Thyroid gland (tissue), 4 donors: ENCODE measurements around the gene TBC1D22A. TPM values are rescaled to one million over a fixed set of nuclear protein-coding genes. Genes with fewer than 3 reads are reported as not detected.

Experiments
- DNase-seq, 2 donors: peaks; one replicate each; pipeline ENCODE4 v3.0.0-alpha.2; 2019
- H3K27ac ChIP-seq, 3 donors: fragments of 200-600 bp; sonication (generic); 1 replicate in 2 of 3; 2 replicates in 1 of 3; pipeline ENCODE4 v1.5.1; 2016 to 2019; ENCODE audit warnings: mild to moderate bottlenecking in 1 of 3, moderate library complexity in 1 of 3
- H3K27me3 ChIP-seq: fragments of 200-600 bp; sonication (generic); one replicate; pipeline ENCODE4 v1.5.1; 2019
- H3K36me3 ChIP-seq, 2 donors: fragments of 200-600 bp; sonication (generic); one replicate each; pipeline ENCODE4 v1.5.1; 2016 to 2019
- H3K4me1 ChIP-seq, 2 donors: fragments of 200-600 bp; sonication (generic); one replicate each; pipeline ENCODE4 v1.5.1; 2017 to 2019
- H3K4me3 ChIP-seq, 3 donors: fragments of 200-600 bp; sonication (generic); replicated peaks in 1 of 3; 1 replicate in 2 of 3; 2 replicates in 1 of 3; pipeline ENCODE4 v1.5.1; 2016; ENCODE audit warnings: mild to moderate bottlenecking in 1 of 3
- H3K9me3 ChIP-seq: fragments of 200-600 bp; sonication (generic); one replicate; pipeline ENCODE4 v1.5.1; 2017
- CTCF ChIP-seq, 6 experiments: fragments of 200-600 bp in 3 of 6; fragments of 450-650 bp in 3 of 6; sonication (generic) in 3 of 6; IDR thresholded peaks; one replicate each; pipeline ENCODE4 v1.5.1; 2016 to 2019; ENCODE audit warnings: antibody characterized with exemption in 6 of 6, mild to moderate bottlenecking in 2 of 6, inconsistent platforms in 1 of 6, moderate library complexity in 1 of 6
- POLR2A ChIP-seq, 2 donors: fragments of 450-650 bp; IDR thresholded peaks; one replicate each; pipeline ENCODE4 v1.6.1; 2017; ENCODE audit warnings: antibody characterized with exemption in 2 of 2, mild to moderate bottlenecking in 2 of 2, moderate library complexity in 1 of 2
- WGBS, 2 donors: methylation state at CpG; one replicate each; pipeline ENCODE4 v1.1.5; 2017; 5-methylcytosine and 5-hydroxymethylcytosine counted together
- intact Hi-C: fragments of 100-400 bp; cut with DNase I; formaldehyde crosslinking; loops from one replicate; pipeline ENCODE4 v1.15.1; 2023
- total RNA-seq, 4 donors: library from RNA; depleted of rRNA; stranded (reverse); fragments of >200 nt; gene quantifications; one replicate each; pipeline ENCODE4 v1.2.3, GENCODE V29; 2016

Gene TBC1D22A
- total RNA-seq, 4 donors from 2014 or later, result 26.7 to 34.6 (median 33.2) TPM

DNA sequence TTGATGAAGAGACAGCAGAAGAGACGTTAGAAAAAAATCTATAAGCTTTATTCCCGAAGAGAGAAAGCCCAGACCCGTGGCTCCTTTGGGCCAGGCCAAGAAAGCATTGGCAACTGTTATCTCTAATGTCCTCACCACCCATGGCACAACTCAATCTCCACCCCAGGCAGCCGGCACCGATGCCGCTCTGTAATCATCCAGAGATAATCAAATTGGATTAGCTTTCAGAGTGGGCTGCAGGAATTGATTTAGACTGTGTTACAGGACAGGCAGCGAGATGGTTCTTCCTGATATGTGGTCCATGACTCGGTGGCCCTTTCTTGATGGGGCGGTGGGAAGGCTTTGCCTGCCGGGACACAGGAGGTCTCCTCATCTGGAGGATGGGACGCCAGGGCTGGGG, 383.9 kb downstream of the TBC1D22A start:
- Histone ChIP-seq H3K9me3 (no peaks in the 10 kb centered on the region), H3K4me1 (peaks cover 12 to 23% of the 10 kb centered on the region in 2 donors), H3K36me3 (no peaks in the 10 kb centered on the region), H3K4me3 (no peak overlapping the region), H3K27ac (no peak overlapping the region), H3K27me3 (no peaks in the 10 kb centered on the region)
- TF ChIP-seq POLR2A (IDR thresholded peaks at IDR 0.05) (no peak), CTCF (IDR thresholded peaks at IDR 0.05) (no peak)
- no peak for DNase-seq
- 93 to 95% methylated on average over 11 of the region's 11 CpGs for WGBS, 2 donors
- intact Hi-C loops, result loop anchor here (10.0 kb wide), 1 partner anchor 152 kb away; no protein-coding TSS in a partner anchor

GRCh38 chr22:47146941-47147340, 384.5 kb downstream of the TBC1D22A start:
- no peak for DNase-seq
- intact Hi-C loops, result loop anchor here (10.0 kb wide), 1 partner anchor 152 kb away; no protein-coding TSS in a partner anchor
- Histone ChIP-seq H3K27ac (no peak overlapping the region), H3K36me3 (no peaks in the 10 kb centered on the region), H3K9me3 (no peaks in the 10 kb centered on the region), H3K4me1 (peaks cover 12 to 21% of the 10 kb centered on the region in 2 donors), H3K4me3 (no peak overlapping the region), H3K27me3 (no peaks in the 10 kb centered on the region)
- 94 to 96% methylated on average over 16 of the region's 16 CpGs for WGBS, 2 donors
- no peak for TF ChIP-seq CTCF (IDR thresholded peaks at IDR 0.05)
- no peak for TF ChIP-seq POLR2A (IDR thresholded peaks at IDR 0.05)

DNA sequence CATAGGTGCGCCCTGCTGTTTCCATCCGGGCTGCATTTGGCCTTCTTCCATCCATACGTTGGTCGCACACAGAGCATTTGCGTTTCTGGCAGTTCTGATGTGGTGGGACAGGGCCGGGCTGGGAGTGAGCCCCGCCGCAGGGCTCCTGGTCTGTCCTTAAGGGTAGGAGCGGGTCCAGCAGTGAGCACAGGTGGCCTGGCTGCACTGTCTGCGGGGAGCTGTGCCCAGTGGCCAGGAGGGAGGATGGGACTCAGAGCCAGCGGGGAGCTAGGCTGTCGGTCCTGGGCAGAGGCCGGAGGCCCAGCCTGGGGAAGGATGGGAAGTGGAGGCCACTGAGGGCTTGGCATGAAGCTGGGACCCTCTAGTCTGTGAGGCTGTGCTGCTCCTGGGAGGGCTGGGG, 385.1 kb downstream of the TBC1D22A start:
- Histone ChIP-seq H3K27me3 (no peaks in the 10 kb centered on the region), H3K36me3 (no peaks in the 10 kb centered on the region), H3K4me1 (peaks cover 12 to 21% of the 10 kb centered on the region in 2 donors), H3K27ac (no peak overlapping the region), H3K9me3 (no peaks in the 10 kb centered on the region), H3K4me3 (no peak overlapping the region)
- 97 to 100% methylated on average over 5 to 12 of the region's 13 CpGs for WGBS, 2 donors
- DNase-seq, result no peak
- intact Hi-C loops, result loop anchor here (10.0 kb wide), 1 partner anchor 153 kb away; no protein-coding TSS in a partner anchor
- TF ChIP-seq POLR2A (IDR thresholded peaks at IDR 0.05), result no peak
- no peak for TF ChIP-seq CTCF (IDR thresholded peaks at IDR 0.05)

- WGBS, 2 donors, result 82 to 84% methylated on average over 3 of the region's 3 CpGs
- Histone ChIP-seq H3K27ac (no peak overlapping the region), H3K27me3 (no peaks in the 10 kb centered on the region), H3K4me1 (peaks cover 5 to 12% of the 10 kb centered on the region in 2 donors), H3K9me3 (no peaks in the 10 kb centered on the region), H3K36me3 (no peaks in the 10 kb centered on the region), H3K4me3 (no peak overlapping the region)
- DNase-seq, result no peak
- TF ChIP-seq CTCF (IDR thresholded peaks at IDR 0.05) (no peak), POLR2A (IDR thresholded peaks at IDR 0.05) (no peak)
- intact Hi-C loops, result loop anchor here (10.0 kb wide), 1 partner anchor 154 kb away; no protein-coding TSS in a partner anchor
Observed at GRCh38 chr22:47148510-47148909, 386.1 kb downstream of the TBC1D22A start.

GRCh38 chr22:47148956-47149728, 386.7 kb downstream of the TBC1D22A start:
- intact Hi-C loops, result loop anchor here (10.0 kb wide), 1 partner anchor 154 kb away; no protein-coding TSS in a partner anchor
- WGBS, 2 donors, result 86 to 88% methylated on average over 28 to 31 of the region's 31 CpGs
- Histone ChIP-seq H3K27me3 (no peaks in the 10 kb centered on the region), H3K4me1 (peaks cover 5 to 12% of the 10 kb centered on the region in 2 donors), H3K36me3 (no peaks in the 10 kb centered on the region), H3K9me3 (no peaks in the 10 kb centered on the region), H3K27ac (no peak overlapping the region), H3K4me3 (no peak overlapping the region)
- no peak for DNase-seq
- no peak for TF ChIP-seq CTCF (IDR thresholded peaks at IDR 0.05)
- no peak for TF ChIP-seq POLR2A (IDR thresholded peaks at IDR 0.05)
